Hematopoietic multipotent progenitor cell treated with erythropoietin and hydrocortisone succinate and interleukin-3 and kit ligand, for 15 days (in vitro differentiated cells): Measurements from ENCODE around the gene EDEM2.
"Not testable (repeated sequence)": the region's sequence is repeated elsewhere in the genome, so short reads cannot be mapped to it uniquely, and the experiment has no call there.

Experiments
- DNase-seq: peaks from one replicate; pipeline ENCODE4 v3.0.0-alpha.2; 2015; ENCODE audit warnings: low spot score

Gene EDEM2, protein sequence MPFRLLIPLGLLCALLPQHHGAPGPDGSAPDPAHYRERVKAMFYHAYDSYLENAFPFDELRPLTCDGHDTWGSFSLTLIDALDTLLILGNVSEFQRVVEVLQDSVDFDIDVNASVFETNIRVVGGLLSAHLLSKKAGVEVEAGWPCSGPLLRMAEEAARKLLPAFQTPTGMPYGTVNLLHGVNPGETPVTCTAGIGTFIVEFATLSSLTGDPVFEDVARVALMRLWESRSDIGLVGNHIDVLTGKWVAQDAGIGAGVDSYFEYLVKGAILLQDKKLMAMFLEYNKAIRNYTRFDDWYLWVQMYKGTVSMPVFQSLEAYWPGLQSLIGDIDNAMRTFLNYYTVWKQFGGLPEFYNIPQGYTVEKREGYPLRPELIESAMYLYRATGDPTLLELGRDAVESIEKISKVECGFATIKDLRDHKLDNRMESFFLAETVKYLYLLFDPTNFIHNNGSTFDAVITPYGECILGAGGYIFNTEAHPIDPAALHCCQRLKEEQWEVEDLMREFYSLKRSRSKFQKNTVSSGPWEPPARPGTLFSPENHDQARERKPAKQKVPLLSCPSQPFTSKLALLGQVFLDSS

DNA sequence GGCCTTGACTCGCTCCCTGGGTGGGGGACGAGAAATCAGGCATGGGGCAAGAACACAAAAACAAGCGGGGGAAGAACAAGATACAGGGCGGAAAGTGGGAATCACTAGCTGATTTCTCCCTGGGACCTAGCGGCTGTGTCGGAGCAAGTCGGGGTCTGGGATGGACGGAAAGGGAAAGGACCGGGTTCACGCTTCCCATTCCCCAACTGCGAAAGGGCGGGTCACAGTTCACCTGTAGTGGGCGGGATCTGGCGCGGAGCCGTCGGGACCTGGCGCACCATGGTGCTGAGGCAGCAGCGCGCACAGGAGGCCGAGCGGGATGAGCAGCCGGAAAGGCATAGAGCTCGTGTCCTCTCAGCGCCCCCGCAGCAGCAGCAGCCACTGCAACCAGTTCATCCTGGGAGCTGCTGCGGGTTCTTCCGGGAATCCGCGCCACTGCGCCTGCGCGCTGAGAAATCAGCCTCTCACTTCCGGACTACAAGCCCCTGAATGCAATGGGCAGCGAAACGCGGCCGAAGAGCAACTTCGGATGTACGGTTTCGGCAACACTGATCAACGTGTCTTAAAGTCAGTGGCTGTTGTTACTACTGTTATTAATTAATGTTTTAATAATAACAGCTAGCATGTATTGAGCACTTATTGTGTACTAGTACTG is at the start of gene EDEM2:
Gene EDEM2, minus strand, starts transcription at position 417 of the 655 bp plus-strand sequence. Its CDS starts 78 bp downstream, at position 339.
- DNase-seq: peak; percentile 94

DNA sequence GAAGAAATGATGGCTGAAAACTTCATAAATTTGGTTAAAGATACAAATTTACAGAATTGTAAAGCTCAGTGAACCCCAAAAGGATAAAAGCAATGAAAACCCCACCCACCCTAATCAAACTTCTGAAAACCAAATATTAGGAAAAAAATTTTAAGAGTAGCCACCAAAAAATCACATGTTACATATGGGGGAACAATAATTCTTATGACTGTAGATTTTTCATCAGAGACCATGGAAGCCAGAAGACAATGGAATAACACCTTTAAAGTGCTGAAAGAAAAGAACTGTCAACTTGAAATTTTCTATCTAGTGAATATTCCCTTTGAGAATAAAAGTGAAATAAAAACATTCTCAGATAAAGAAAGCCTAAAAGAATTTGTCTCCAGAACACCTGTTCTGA is 49.2 kb upstream of the EDEM2 start:
- no peak for DNase-seq

DNA sequence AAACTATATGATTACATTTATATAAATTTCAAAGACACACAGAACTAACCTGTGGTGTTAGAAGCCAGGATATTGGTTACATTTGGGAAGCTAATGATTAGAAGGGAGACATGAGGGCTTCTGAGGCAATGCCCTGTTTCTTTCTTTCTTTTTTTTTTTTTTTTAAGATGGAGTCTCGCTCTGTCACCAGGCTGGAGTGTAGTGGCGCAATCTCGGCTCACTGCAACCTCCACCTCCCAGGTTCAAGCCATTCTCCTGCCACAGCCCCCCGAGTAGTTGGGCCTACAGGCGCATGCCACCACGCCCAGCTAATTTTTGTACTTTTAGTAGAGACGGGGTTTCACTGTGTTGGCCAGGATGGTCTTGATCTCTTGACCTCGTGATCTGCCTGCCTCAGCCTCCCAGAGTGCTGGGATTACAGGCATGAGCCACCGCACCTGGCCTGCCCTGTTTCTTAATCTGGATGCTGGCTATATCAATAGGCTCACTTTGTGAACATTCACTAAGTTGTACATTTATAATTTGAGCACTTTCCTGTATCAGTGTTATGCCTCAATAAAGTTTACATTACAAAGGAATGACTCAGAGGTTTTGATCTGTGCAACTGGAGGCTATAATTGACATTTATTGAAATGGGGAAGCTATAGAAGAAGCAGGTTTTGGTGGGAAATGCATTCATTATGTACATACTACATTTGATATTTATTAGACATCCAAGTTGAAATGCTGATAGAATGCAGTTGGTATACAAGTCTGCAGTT is 46.1 kb upstream of the EDEM2 start:
- not testable (repeated sequence) for DNase-seq

DNA sequence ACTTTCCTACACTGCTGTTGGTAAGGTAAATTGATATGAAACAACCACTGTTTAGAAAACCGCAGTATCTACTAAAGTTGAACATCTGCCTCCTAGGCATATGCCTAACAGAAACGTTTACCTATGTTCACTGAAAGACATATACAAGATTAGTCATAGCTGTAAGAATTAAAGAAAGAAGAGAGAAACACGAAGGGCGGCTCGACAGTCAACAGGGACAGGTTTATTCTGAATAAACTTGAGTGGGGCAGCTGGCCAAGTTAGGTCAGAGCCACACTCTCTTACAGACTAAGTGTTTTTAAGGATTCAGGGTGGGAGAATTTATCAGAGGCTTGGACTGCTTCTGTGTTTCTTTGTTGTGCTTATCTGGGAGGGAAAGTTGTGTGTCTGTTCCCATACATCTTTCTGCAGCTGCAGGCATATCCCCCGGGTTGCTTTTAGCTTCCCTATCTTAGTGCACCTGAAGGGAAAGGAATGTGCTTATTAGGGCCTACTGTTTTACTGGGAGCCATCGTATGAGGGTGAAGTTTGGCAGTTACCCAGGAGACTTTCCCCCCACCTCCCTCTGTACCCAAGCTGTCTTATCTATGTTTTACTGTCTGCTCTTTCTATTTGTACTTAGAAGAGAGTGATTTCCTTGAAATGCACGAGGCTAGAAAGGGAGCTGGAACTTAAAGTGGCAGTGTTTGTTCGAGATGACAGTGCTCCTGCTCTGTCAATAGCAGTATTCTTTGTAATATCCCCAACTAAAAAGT is 45.2 kb upstream of the EDEM2 start:
- no peak for DNase-seq

DNA sequence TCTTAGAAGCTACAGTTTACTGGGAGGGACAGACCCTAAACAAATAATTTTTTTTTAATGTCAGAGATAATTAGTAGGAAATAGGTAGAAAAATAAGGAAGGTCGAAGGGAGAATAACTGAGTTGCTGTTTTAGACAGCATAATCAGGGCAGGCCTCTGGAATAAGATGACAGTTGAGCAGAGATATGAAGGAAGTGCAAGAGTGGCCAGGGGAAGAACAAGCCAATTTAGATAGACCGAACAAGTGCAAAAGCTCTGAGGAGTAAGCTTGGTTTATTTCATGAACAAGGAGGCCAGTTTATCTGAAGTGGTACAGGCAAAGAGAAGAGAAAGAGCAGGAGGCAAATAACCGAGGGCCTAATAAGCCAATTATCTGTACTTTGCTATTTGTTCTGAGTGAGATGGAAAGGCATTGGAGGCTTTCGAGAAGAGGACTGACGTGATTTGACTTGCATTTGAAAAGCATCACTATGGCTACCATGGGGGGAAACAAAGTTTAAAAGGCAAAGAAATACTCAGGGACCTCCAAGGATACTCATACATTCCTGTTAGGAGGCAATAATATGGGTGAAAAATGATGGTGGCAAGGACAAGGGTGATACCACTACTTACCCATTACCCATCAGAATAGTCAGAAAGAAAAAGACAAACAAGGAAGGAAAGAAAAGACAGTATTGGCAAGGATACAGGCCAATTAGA is 44.4 kb upstream of the EDEM2 start:
- no peak for DNase-seq

DNA sequence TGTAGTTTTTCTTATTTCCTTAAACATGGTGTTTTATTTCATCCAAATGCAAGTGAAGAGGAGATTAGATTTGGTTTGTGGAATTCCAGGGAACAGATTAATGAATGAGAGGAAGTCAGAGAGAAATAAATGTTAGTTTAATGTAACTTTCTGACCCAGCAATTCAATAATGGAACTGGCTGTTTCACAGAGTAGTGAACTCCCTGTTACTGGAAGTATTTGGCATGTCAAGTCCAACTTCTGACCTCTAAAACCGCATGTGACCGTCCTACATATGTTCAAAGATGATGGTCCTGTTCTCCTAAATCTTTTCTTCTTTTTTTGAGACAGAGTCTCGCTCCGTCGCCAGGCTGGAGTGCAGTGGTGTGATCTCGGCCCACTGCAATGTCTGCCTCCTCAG is 43.4 kb upstream of the EDEM2 start:
- DNase-seq: no peak

DNA sequence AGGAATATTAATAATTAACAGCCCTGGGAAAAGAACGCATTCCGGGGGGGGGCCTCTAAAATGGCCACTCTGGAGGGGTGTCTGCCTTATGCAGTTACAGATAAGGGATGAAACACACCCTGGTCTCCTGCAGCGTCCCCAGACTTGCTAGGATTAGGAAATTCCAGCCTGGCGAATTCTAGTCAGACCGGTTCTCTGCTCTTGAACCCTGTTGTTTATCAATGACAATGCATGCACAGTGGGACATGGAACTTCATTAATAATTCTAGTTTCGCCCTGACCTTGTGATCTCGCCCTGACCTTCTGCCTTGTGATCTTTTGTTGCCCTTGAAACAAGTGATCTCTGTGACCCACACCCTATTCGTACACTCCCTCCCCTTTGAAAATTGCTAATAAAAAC is 42.1 kb upstream of the EDEM2 start:
- DNase-seq: not testable (repeated sequence)

DNA sequence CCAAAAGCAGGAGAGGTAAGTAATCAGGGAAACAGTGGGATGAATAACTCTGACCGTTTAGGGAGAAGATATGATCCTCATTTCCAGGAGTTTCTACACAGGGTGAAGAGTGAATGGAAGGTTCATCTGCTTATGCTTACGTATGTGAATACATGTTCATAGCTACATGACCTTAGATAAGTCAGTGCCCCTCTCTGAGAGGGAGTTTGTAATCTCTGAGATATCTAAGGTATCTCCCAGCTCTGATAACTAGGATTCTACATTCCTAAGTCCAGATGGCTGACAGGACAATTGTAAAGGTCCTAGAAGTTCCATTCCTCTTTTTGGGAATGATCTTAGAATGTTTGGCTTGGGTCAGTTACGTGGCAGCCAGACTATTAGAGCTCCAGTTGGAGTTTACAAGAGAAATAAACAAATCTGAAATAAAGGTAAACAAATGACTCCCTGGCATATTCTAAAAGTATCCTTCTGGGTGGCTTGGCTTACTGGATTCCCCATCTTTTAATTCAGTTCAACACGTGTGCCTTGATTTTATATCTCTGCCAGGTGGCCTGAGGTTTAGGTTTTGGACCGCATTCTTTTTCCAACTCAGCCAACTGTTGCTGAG is 40.6 kb upstream of the EDEM2 start:
- no peak for DNase-seq

DNA sequence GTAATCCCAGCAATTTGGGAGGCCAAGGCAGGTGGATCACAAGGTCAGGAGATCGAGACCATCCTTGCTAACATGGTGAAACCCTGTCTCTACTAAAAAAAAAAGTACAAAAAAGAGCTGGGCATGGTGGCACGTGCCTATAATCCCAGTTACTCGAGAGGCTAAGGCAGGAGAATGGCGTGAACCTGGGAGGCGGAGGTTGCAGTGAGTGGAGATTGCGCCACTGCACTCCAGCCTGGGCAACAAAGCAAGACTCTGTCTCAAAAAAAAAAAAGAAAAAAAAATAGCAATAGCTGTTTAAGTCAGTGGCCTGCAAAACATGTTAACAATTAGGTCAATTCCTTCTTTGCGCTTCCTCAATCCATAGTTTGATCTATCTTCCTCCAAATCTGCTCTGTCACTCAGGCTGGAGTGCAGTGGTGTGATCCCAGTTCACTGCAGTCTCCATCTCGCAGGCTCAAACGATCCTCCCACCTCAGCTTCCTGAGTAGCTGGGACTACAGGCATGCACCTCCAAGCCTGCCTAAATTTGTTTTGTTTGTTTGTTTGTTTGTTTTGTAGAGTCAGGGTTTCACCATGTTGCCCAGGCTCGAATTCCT is 39.7 kb upstream of the EDEM2 start:
- not testable (repeated sequence) for DNase-seq

DNA sequence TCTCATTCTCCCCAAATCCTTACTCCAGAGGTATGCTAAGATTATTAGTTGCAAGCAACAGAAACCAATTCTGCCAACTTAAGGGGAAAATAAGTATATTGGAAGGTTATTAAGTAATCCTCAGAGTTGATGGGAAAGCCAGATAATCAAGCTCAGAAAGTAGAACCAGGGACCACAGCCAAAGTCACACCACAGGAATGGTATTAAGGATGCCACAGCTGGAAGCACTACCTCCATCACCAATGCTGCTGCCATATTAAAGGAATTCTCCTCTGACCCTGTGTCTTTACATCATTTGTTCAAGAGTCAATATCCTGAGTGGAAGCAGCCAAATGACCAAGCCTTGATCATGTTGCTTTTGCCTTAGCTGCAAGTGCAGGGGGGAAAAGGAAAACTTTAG is 34.6 kb upstream of the EDEM2 start:
- DNase-seq: no peak

DNA sequence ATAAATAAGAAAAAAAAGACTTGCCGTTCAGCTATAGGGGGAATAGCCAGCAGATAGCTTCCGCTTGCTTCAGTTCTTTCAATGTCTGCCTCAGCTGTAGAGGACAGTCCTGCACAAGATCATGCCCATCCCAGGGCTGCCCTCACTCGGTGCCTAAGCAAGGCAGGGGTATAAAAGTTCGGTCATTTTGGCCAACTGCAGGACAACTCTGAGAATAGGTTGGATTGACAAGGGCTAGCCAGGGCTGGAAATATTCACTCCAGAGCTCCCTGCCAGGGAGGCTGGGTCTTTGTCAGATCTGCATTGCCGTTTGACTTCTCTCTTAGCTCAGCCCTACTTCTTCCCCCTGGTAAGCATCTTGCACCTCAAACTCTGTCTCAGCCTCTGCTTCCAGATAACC is 33.1 kb upstream of the EDEM2 start:
- DNase-seq: no peak

DNA sequence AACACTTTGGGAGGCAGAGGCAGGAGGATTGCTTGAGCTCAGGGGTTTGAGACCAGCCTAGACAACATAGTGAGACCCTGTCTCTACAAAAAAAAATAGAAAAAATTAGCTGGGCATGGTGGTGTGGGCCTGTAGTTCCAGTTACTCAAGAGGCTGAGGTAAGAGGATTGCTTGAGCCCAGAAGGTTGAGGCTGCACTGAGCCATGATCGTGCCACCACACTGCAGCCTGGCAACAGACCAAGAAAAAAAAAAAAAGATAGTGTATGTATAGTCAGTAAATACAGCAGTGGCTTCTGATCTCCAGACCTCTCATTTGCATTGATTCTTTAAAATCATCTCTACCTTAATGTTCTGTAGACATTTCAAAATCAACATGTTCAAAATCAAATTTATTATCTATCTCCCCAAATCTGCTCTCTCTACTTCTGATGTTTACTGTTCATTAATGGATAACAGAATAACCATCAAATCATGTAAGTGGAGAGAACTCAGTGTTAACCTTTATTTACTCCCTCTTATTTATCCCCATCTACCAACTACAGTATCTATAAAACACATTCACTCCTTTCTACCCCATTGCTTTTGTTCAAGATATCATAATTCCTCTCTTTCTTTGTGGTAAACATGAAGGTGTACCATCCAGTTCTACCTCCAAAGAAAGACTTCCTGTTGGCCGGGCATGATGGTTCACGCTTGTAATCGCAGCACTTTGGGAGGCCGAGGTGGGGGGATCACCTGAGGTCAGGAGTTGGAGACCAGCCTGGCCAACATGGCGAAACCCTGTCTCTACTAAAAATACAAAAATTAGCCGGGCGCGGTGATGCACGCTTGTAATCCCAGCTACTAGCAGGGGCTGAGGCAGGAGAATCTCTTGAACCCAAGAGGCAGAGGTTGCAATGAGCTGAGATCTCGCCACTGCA is 32.4 kb upstream of the EDEM2 start:
- DNase-seq: no peak

DNA sequence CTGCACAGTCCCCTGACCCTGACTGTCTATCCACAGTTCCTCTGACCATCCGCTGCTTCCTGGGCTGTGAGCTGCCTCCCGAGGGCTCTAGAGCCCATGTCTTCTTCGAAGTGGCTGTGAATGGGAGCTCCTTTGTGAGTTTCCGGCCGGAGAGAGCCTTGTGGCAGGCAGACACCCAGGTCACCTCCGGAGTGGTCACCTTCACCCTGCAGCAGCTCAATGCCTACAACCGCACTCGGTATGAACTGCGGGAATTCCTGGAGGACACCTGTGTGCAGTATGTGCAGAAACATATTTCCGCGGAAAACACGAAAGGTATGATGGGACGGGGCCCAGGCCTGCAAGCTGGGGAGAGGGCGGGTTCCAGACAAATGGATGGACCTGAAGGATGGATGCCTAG is 29.0 kb upstream of the EDEM2 start:
- DNase-seq: no peak

DNA sequence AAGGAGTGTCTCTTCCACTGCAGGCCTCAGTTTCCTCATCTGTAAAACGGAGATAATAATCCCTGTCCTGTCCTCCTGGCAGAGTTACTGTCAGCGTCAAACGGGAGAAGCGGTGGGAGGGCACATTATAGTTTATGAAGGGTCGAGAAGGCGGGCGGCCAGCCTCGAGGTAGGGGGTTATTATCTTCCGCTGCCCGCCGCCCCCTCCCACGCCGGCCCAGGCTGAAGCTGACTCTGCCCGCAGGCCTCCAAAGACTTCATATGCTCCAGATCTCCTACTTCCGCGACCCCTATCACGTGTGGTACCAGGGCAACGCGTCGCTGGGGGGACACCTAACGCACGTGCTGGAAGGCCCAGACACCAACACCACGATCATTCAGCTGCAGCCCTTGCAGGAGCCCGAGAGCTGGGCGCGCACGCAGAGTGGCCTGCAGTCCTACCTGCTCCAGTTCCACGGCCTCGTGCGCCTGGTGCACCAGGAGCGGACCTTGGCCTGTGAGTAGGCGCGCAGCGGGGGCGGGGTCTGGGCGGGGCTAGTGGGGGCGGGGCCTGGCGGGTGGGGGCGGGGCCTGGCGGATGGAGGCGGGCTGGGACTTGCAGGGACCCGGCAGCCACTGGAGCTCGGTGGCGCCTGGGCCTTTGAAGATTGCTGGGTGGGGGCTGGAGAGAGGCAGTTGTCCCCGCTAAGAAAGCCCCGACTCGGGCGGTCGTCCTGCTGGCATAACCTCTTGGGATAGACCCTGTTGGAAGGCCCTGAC is 27.5 kb upstream of the EDEM2 start:
- no peak for DNase-seq

DNA sequence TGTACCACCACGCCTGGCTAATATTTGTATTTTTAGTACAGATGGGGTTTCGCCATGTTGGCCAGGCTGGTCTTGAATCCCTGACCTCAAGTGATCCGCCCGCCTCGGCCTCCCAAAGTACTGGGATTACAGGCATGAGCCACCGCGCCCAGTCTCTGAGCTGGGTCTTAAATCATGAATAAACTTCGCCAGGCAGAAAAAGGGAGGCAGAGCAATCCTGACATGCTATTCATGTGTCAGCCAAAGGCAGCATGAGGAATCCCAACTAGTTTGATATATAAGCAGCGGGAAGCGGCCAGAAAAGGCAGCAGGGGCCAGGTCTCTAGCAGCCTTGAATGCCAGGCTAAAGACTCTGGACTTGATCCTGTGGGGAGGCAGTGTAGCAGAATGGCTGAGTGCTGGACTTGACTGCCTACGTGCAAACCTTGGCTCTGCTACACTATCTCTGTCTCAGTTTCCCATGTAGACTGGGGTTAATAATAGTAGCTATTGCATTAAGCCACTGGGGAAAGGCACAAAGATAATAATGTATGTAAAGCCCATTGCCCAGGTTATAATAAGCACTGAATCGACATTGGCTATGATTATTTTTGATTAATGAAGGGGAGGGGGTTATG is 26.5 kb upstream of the EDEM2 start:
- no peak for DNase-seq

DNA sequence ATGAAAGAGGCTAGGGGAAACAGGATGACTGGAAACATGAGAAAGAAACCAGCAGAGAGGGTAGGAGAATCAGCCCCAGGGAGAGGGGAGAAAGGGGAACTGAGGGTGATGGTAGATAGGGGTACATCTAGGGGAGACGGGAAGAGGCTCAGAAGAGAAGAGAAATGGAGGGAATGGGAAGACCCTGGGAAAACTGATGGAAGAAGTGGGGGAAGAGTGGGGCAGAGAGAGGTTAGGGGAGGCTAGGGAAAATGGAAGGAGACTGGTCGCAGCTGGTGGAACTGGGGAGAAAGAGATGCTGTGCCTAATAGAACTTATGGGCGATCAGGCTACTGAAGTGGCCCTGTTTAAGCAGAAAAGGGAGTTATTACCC is 25.3 kb upstream of the EDEM2 start:
- no peak for DNase-seq

DNA sequence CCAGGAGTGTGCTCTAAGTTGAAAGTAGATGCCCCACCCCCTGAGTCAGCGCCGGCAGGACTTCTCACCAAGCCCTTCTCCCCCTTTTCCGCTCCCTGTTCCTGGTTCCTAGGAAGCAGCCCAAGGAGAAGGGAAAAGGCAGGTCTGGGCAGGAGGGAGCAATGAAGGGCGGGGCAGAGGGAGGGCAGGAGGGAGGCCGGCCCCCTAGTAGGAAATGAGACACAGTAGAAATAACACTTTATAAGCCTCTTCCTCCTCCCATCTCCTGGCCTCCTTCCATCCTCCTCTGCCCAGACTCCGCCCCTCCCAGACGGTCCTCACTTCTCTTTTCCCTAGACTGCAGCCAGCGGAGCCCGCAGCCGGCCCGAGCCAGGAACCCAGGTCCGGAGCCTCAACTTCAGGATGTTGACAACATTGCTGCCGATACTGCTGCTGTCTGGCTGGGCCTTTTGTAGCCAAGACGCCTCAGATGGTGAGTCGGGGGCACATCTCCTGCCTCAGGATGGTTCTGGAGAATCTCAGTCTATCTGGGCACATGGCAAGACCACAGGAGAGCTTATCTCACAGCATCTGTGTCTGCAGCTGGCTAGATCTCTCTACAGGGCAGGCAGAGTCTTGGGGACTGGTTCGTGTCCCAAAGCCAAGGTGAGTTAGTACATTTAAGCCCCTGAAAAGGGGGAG is 24.8 kb upstream of the EDEM2 start, which contains the start of gene PROCR:
Gene PROCR, plus strand, starts transcription at position 320 of the 681 bp plus-strand sequence. Its CDS starts 83 bp downstream, at position 403.
- no peak for DNase-seq

DNA sequence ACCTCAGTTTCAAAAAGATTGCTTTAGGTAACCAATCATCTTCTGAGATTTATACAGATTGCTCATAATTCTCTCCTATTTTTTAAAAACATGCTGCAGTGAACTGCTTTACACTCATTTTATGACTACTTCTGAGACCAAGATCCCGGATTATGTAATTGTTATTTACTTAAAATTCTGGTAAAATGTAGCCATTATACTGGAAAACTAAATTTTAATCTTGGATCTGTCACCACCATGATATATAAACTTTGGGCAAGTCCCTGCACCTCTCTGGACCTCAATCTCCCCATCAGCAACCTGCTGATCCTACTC is 24.3 kb upstream of the EDEM2 start:
- no peak for DNase-seq
